Measurements from ENCODE around the gene CFHR5.

CFHR5 gene

DNA sequence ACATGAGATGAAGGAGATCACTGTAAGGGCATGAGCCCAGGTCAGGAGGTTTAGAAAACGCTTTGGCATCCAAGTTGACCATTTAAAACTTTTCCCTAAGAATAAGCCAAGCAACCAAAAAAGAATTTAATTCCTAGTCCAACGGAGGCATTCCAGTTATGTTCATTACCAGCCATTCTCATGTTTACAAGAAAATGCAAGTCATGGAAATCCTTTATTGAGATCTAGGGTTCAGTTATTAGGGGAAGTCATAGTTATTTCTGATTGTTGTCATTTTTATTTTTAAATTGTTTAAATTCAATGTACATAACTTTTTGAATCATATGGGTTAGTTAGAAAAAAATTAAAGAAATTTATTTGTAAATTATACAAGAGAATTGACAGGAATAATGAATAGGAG is 24.5 kb downstream of the CFHR5 start (continued):
- TF ChIP-seq, protein P1, sequence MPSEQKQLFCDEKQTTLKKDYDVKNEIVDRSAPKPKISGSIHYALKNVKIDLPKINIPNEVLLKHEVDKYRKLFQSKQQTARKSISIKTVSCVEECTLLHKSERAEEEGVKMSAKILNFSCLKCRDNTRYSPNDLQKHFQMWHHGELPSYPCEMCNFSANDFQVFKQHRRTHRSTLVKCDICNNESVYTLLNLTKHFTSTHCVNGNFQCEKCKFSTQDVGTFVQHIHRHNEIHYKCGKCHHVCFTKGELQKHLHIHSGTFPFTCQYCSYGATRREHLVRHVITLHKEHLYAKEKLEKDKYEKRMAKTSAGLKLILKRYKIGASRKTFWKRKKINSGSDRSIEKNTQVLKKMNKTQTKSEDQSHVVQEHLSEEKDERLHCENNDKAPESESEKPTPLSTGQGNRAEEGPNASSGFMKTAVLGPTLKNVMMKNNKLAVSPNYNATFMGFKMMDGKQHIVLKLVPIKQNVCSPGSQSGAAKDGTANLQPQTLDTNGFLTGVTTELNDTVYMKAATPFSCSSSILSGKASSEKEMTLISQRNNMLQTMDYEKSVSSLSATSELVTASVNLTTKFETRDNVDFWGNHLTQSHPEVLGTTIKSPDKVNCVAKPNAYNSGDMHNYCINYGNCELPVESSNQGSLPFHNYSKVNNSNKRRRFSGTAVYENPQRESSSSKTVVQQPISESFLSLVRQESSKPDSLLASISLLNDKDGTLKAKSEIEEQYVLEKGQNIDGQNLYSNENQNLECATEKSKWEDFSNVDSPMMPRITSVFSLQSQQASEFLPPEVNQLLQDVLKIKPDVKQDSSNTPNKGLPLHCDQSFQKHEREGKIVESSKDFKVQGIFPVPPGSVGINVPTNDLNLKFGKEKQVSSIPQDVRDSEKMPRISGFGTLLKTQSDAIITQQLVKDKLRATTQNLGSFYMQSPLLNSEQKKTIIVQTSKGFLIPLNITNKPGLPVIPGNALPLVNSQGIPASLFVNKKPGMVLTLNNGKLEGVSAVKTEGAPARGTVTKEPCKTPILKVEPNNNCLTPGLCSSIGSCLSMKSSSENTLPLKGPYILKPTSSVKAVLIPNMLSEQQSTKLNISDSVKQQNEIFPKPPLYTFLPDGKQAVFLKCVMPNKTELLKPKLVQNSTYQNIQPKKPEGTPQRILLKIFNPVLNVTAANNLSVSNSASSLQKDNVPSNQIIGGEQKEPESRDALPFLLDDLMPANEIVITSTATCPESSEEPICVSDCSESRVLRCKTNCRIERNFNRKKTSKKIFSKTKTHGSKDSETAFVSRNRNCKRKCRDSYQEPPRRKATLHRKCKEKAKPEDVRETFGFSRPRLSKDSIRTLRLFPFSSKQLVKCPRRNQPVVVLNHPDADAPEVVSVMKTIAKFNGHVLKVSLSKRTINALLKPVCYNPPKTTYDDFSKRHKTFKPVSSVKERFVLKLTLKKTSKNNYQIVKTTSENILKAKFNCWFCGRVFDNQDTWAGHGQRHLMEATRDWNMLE (tag by site-specific recombination; conservative IDR thresholded peaks at IDR 0.05; ENCODE audit: low read depth): no peak
- TF ChIP-seq KLF10 (tag by site-specific recombination; IDR thresholded peaks at IDR 0.05): no peak
- TF ChIP-seq ZNF146 (tag by site-specific recombination; IDR thresholded peaks at IDR 0.05): no peak
- TF ChIP-seq ZNF221 (tag by site-specific recombination; IDR thresholded peaks at IDR 0.05; ENCODE audit: borderline replicate concordance): no peak
- no peak for TF ChIP-seq ZNF174 (tag by site-specific recombination; IDR thresholded peaks at IDR 0.05)
- TF ChIP-seq ZNF48 (tag by site-specific recombination; IDR thresholded peaks at IDR 0.05): no peak
- TF ChIP-seq, protein P2, sequence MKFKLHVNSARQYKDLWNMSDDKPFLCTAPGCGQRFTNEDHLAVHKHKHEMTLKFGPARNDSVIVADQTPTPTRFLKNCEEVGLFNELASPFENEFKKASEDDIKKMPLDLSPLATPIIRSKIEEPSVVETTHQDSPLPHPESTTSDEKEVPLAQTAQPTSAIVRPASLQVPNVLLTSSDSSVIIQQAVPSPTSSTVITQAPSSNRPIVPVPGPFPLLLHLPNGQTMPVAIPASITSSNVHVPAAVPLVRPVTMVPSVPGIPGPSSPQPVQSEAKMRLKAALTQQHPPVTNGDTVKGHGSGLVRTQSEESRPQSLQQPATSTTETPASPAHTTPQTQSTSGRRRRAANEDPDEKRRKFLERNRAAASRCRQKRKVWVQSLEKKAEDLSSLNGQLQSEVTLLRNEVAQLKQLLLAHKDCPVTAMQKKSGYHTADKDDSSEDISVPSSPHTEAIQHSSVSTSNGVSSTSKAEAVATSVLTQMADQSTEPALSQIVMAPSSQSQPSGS (tag by site-specific recombination; IDR thresholded peaks at IDR 0.05; ENCODE audit: low read depth): no peak
- no peak for TF ChIP-seq KLF8 (tag by site-specific recombination; IDR thresholded peaks at IDR 0.05)

DNA sequence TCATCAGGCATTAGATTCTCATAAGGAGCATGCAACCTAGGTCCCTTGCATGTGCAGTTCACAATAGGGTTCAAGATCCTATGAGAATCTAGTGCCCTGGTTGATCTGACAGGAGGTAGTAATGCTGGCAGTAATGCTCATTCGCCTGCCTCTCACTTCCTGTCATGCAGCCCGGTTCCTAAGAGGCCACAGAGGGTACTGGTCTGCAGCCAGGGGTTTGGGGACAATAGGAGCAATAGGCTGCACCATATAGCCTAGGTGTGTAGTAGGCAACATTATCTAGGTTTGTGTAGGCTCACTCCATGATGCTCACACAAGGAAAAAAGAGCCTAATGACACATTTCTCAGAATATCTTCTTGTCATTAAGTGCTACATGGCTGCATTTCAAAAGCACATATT is 25.8 kb downstream of the CFHR5 start:
- no peak overlapping the region for H3K27ac ChIP-seq (ENCODE audit: extremely low read depth, low read depth, low read length)
- no peaks in the 10 kb centered on the region for H3K36me3 ChIP-seq (ENCODE audit: control insufficient read depth in 2 of 2, insufficient read depth in 1 of 2, low read length in 2 of 2)
- ChIA-PET POLR2A (no interaction called here), CTCF (no interaction called here)
- H3K4me1 ChIP-seq (ENCODE audit: control insufficient read depth, insufficient read depth, low read length): no peaks in the 10 kb centered on the region
- H3K9me3 ChIP-seq (ENCODE audit: control insufficient read depth, insufficient read depth, low read depth, low read length): no peaks in the 10 kb centered on the region
- TF ChIP-seq MEIS1 (CRISPR knock-in tag; IDR thresholded peaks at IDR 0.05; ENCODE audit: borderline replicate concordance) (no peak), SP3 (tag by site-specific recombination; IDR thresholded peaks at IDR 0.05) (no peak), ZNF623 (tag by site-specific recombination; IDR thresholded peaks at IDR 0.05) (no peak), ZNF394 (tag by site-specific recombination; IDR thresholded peaks at IDR 0.05; ENCODE audit: borderline replicate concordance) (no peak), GLIS1 (tag by site-specific recombination; IDR thresholded peaks at IDR 0.05) (no peak), ZNF2 (tag by site-specific recombination; IDR thresholded peaks at IDR 0.05) (no peak), ZNF133 (tag by site-specific recombination; IDR thresholded peaks at IDR 0.05) (no peak), ZBTB21 (tag by site-specific recombination; IDR thresholded peaks at IDR 0.05) (no peak), ZNF155 (tag by site-specific recombination; IDR thresholded peaks at IDR 0.05) (no peak), ZNF324 (tag by site-specific recombination; IDR thresholded peaks at IDR 0.05) (no peak), ZNF514 (tag by site-specific recombination; IDR thresholded peaks at IDR 0.05) (no peak), ZNF132 (tag by site-specific recombination; IDR thresholded peaks at IDR 0.05; ENCODE audit: borderline replicate concordance) (no peak), ZFP3 (tag by site-specific recombination; IDR thresholded peaks at IDR 0.05; ENCODE audit: low read depth) (no peak)
- TF ChIP-seq, protein P3, sequence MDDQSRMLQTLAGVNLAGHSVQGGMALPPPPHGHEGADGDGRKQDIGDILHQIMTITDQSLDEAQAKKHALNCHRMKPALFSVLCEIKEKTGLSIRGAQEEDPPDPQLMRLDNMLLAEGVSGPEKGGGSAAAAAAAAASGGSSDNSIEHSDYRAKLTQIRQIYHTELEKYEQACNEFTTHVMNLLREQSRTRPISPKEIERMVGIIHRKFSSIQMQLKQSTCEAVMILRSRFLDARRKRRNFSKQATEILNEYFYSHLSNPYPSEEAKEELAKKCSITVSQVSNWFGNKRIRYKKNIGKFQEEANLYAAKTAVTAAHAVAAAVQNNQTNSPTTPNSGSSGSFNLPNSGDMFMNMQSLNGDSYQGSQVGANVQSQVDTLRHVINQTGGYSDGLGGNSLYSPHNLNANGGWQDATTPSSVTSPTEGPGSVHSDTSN (CRISPR knock-in tag; IDR thresholded peaks at IDR 0.05): no peak
- TF ChIP-seq, protein P4, sequence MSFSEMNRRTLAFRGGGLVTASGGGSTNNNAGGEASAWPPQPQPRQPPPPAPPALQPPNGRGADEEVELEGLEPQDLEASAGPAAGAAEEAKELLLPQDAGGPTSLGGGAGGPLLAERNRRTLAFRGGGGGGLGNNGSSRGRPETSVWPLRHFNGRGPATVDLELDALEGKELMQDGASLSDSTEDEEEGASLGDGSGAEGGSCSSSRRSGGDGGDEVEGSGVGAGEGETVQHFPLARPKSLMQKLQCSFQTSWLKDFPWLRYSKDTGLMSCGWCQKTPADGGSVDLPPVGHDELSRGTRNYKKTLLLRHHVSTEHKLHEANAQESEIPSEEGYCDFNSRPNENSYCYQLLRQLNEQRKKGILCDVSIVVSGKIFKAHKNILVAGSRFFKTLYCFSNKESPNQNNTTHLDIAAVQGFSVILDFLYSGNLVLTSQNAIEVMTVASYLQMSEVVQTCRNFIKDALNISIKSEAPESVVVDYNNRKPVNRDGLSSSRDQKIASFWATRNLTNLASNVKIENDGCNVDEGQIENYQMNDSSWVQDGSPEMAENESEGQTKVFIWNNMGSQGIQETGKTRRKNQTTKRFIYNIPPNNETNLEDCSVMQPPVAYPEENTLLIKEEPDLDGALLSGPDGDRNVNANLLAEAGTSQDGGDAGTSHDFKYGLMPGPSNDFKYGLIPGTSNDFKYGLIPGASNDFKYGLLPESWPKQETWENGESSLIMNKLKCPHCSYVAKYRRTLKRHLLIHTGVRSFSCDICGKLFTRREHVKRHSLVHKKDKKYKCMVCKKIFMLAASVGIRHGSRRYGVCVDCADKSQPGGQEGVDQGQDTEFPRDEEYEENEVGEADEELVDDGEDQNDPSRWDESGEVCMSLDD (tag by site-specific recombination; IDR thresholded peaks at IDR 0.05): no peak
- TF ChIP-seq, protein P5, sequence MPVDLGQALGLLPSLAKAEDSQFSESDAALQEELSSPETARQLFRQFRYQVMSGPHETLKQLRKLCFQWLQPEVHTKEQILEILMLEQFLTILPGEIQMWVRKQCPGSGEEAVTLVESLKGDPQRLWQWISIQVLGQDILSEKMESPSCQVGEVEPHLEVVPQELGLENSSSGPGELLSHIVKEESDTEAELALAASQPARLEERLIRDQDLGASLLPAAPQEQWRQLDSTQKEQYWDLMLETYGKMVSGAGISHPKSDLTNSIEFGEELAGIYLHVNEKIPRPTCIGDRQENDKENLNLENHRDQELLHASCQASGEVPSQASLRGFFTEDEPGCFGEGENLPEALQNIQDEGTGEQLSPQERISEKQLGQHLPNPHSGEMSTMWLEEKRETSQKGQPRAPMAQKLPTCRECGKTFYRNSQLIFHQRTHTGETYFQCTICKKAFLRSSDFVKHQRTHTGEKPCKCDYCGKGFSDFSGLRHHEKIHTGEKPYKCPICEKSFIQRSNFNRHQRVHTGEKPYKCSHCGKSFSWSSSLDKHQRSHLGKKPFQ (tag by site-specific recombination; IDR thresholded peaks at IDR 0.05): no peak
- TF ChIP-seq, protein P6, sequence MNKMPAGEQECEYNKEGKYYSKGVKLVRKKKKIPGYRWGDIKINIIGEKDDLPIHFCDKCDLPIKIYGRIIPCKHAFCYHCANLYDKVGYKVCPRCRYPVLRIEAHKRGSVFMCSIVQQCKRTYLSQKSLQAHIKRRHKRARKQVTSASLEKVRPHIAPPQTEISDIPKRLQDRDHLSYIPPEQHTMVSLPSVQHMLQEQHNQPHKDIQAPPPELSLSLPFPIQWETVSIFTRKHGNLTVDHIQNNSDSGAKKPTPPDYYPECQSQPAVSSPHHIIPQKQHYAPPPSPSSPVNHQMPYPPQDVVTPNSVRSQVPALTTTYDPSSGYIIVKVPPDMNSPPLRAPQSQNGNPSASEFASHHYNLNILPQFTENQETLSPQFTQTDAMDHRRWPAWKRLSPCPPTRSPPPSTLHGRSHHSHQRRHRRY (tag by site-specific recombination; IDR thresholded peaks at IDR 0.05): no peak
- no peak overlapping the region for H3K4me3 ChIP-seq (ENCODE audit: low read depth, low read length)

Measured in HEK293 (cell line).